PC-9 (cell line): Measurements from ENCODE around the gene RRP15.

Experiments
- CTCF ChIP-seq: fragments of 200-600 bp; sonication (generic); conservative IDR thresholded peaks from 2 replicates; pipeline ENCODE4 v1.6.1; 2017; ENCODE audit warnings: mixed run types, antibody characterized with exemption, mild to moderate bottlenecking, moderate library complexity
- EZH2 ChIP-seq: fragments of 200-600 bp; sonication (generic); IDR thresholded peaks from 2 replicates; pipeline ENCODE4 v1.8.0; 2017; ENCODE audit warnings: antibody characterized with exemption, low read depth

GRCh38 chr1:218344814-218345672 is 60.0 kb downstream of the RRP15 start, which contains the start of gene TGFB2:
- no peak for TF ChIP-seq CTCF
- TF ChIP-seq EZH2 = no peak
